ENCODE measurements around the gene XCL2. TPM values are rescaled to one million over a fixed set of nuclear protein-coding genes. Genes with fewer than 3 reads are reported as not detected.
"Not testable (repeated sequence)": the region's sequence is repeated elsewhere in the genome, so short reads cannot be mapped to it uniquely, and the experiment has no call there.

XCL2 gene
- total RNA-seq, 1 donor from 2014 or later, result not detected

- DNase-seq, result no peak
Observed at GRCh38 chr1:168556647-168557046, 12.8 kb upstream of the XCL2 start.

DNA sequence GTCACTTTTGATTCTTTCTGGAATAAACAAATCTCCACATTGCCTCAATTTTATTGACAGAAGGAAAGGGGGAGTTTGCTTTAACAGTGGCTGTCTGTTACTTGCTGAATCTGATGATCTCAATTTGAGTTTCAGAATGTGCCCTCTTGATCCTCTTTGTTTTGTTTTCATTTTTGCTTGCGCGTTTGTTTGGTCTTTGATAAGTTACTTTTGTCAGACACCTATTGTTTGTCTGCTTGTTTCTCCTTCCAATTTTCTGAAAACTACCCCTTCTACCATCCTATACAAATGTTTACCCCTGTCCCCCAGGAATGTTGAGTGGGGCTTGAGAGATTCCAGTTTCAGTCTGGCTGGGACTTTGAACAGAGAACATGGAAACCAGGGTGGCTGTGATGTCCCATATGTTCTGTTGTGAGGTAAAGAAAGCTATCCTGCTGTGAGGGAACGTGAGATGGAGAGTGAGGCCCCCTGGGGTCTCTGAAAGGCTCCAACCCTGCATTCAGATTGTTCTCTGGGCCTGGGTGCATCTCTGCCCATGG, 11.8 kb upstream of the XCL2 start:
- no peak for DNase-seq

GRCh38 chr1:168554603-168555483, 11.0 kb upstream of the XCL2 start:
- DNase-seq, result no peak

GRCh38 chr1:168553680-168554553, 10.1 kb upstream of the XCL2 start:
- no peak for DNase-seq

DNA sequence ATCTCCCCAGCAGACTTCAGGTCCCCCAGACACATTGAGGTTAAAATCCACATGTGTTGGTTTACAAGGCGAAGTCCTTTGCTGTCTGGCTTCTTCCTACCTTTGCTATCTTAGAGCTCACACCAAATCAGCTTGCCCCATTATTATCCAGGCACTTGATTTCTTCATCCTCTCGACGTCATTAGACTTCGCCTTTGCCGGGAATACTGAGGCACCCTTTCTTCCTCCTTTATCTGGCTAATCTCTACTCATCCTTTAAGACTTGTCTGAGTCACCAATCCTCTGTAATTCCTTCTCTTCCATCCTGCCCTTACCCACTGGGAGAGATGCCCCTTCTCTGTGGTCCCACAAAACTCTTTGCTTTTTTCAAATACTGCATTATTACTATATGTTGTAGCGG, 9.2 kb upstream of the XCL2 start:
- DNase-seq, result no peak

DNA sequence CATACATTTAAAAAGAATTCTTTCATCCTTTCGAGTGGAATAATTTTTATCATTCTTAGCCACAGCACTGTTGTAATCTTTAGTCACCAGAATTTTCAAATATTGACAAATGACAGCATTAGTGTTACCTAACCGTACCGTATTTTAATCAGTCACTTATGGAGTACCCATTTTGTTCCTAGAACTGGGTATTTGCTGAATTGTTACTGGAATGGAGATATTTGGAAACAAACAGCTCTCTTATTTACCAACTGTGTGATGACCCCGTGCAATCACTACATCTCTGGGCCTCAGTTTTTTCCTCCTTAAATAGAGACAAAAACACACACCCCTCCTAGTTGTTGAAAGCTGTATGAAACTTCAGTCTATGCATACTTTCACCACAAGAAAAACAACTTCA, 7.9 kb upstream of the XCL2 start:
- DNase-seq, result no peak

DNA sequence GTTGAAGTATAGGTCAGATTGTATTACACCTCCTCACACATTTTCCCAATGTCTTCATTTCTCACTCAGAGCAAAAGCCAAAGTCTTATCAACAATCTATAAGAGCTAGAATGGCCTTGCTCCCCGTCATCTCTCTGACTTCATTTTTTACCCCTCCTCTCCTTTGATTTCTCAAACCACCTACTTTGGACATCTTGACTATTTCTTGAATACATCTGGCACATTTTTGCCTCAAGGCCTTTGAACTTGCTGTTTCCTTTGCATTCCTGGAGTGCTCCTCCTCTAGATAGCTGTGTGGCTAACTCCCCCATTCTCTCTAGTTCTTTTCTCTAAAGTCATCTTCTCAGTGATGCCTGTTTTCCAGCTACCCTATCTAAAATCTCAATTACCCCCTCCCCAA, 7.2 kb upstream of the XCL2 start:
- DNase-seq, result no peak

DNA sequence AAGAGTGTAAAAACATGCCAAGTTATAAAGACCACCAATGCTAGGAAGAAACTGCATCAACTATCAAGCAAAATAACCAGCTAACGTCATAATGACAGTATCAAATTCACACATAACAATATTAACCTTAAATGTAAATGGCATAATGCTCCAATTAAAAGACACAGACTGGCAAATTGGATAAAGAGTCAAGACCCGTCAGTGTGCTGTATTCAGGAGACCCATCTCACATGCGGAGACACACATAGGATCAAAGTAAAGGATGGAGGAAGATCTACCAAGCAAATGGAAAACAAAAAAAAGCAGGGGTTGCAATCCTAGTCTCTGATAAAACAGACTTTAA, 2.7 kb upstream of the XCL2 start:
- DNase-seq, result not testable (repeated sequence)

DNA sequence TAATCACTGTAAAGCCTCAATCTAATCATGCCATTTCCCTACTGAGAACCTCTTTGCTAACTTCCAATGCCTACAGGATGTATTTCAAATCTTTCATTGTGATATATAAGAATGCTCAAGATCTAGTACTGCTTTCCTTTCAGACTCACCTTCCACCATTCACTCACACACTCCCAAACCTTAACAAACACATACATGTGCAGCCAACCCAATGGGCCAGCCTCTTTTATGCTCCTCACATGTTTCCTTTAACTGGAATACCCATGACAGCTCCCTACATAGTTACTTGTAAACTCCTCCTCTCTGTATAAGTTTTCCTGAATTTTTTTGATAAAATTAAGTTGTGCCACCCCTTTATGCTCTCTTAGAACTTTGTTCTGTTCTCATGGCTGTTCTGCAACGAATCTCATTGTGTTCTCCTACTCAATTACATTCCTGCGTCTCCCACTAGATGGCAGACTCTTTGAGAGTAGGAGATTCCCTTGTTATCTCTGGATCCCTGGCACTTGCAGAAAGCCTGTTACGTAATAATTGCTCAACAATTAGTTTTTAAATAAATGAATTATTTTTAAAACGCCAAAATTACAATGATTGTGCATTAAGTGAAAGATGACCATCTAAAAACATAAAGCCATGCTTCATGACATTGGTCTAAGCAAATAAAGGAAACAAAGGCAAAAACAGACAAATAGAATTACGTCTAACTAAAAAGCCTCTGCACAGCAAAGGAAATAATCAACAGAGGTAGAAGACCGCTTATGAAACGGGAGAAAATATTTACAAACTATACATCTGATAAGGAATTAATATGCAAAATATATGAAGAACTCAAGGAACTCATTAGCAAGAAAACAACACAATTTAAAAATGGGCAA, 2.1 kb upstream of the XCL2 start:
- DNase-seq, result not testable (repeated sequence)

DNA sequence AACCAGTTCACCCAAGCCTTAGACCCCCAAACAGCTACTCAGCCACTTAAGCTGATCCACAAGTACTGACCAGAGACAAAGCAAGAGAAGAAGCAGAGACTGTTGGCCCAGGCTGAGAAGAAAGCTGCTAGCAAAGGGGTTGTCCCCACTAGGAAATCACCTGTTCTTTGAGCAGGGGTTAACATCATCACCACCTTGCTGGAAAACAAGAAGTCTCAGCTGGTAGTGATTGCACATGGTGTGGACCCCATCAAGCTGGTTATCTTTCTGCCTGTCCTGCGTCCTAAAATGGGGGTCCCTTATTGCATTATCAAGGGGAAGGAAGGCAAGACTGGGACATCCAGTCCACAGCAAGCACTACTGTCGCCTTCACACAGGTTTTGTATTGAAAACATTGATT, 819 bp downstream of the XCL2 start:
- not testable (repeated sequence) for DNase-seq

DNA sequence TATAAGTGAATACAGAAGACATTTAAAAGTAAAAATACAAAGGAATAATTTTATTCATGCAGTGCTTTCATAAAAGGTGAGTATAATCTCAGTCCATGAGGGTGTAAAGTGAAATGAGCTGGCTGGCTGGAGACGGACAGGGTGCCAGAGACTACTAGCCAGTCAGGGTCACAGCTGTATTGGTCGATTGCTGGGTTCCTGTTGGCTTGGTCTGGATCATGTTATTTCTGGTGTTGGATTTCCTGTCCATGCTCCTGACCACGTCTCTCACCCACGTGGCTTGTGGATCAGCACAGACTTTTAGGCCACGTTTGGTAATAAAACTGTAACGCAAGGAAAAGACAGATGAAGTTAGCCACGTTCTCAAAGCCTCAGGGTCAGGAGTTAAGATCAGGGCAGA, 3.0 kb downstream of the XCL2 start:
- not testable (repeated sequence) for DNase-seq

DNA sequence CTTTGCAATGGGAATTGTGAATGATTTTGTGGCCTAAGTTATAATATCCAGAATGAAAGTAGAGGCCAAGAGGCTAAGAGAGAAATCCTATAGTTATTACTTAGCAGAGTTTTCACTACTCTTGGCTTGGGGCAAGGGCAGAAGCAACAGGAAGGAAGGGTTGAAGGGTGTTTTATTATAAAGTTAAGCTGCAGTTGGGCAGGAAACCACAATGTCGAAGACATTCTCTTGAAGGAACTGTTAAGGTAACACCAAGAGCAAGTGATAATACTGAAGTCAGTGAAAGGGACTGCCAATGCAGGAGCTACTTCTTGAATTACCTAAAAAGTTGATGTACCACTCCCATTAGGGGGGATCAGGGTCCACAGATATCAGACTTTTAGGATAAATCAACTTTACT, 8.3 kb downstream of the XCL2 start:
- DNase-seq, result no peak

DNA sequence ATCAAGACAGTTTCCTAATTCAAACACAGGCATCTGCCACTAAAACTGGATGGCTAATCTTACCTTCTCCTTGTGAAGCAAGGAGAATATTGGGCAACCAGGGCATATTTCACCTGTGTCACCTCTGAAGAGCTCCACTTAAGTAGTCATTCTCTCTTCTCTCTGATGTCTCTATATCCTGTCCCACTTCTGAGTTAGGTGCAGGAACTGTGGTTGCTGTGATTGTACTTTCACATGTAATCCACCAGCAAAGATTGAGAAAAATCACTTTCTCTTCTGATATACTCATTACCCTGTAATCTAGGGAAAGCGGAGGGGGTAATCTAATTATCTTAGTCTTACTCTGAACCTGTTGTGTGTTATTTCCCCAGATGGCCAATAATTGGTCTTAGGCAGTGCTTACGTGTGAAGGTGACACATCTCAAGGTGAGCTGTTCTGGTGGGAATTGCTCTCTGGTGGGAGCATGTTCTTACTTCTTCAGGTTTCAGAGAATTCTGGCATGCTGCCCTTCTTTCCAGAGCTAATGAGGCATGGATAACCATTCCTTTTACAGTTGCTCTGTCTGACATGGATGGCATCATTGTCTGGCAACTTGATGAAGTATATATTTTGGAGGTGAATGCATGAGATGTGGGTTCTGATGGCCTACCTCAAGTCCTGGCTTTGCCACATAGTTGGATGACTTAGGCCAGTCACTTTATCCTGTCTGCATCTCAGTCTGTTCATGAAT, 12.0 kb downstream of the XCL2 start:
- no peak for DNase-seq

DNA sequence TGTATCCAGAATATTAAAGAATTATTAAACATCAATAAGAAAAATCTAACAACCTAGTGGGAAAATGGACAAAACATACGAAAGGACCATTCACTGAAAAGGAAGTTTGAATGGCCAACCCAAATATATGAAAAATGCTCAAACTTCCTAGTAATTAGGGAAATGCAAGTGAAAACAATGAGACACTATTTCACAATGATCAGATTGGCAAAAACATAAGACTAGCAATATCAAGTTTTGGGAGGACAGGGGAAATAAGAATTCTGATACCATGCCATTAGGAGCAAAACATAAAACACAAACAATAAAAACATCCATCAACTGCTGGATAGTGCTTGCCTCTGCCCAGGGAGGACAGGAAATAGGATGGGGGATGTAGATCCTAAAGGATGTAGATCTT, 14.3 kb downstream of the XCL2 start:
- no peak for DNase-seq

DNA sequence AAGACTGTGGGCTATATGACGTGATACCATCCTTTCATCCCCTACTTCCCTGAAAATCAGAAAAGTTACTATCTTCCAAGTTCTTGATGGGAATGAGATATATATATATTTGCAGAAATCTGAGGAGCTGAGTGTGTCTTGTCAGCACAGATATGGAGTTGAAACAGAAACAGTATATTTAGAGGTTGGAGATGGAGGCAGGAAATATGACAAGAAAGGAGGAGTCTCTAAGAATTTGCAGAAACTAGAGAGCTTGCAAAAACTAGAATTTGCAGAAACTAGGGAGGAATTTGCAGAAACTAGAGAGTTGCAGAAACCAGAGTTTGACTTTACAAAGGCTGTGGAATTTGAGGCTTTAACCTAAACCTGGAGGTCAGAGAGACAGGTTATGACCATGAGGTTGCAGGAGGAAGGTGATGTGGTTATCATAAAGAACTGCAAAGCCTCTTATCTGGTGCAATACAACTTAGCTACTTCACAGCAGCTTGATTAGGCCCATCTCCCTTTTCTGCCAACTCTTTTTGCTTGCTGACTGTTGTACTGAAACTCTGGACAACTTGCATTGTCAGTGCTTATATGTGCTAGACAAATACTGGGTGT, 22.3 kb downstream of the XCL2 start:
- no peak for DNase-seq

GRCh38 chr1:168520832-168521231, 23.0 kb downstream of the XCL2 start:
- DNase-seq, result no peak

DNA sequence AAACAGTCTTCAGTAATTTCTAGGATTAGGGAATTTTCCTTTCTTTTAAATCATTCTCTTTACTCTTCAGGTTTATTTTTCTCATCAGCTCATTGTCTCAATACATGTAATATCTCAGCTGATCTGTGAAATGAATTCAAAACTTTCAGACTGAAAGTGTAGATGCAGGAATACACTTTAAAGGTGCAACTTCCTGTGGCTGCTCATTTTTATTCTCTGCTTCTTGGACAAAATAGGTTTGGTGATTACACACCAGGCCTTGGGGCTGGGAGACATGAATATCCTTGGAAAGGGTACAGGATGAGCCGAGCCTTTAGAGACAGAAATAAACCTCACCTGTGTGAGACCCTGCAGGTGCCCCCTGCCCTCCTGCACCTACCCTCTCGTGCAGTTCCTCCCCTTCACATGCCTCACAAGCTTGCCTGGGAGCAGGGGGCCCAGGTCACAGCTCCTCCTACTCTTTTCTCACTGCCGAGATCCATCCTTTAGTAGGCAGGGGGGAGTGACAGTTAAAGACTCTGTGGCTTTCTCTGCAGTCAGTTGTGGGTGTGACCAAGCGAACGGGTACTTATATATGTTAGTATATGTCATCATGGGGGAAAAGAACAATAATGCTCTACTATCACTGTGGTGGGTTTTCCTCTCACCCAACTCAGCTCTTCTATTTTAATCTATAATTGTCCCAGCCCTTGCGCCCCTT, 23.6 kb downstream of the XCL2 start:
- no peak for DNase-seq

GRCh38 chr1:168518813-168519212, 25.0 kb downstream of the XCL2 start:
- no peak for DNase-seq

DNA sequence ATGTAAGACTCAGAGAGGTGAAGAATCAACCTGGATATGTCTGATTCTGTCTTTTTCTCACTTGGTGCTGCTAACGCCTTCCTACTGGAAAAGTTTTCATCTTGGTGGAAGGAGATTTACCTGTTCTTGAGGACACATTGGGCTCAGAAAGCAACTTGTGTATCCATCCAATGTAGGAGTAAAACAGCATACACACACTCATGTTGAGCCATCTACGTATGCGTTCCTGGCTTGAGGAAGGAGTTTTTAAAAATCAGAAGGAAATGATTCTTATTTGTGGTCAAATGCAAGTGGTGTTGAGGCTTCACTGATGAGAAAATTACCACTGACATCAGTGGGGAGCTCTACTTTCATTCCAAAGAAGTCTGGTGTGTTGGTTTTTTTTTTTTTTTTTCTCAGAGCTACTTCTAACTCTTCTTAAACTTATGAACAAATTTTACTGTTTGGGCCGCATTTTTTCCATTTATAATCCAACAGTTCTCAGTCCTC, 25.6 kb downstream of the XCL2 start:
- no peak for DNase-seq

DNA sequence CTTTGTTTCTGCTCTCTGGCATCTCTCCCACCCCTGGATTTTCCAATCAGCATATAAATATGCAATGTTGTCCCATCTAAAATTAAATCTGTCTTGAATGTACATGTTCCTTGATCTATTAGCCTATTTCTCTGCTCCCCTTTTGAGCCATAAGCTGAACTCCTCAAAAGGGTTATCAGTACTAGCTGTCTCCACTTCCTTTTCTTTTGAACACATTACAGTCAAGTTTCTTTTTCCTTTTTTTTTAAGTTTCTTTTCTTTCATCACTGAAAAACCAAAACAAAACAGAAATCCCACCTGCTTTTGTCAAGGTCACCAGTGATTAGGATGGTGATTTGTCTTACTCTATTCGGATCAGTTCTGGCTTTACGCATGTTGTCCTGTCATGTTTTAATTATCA, 29.3 kb downstream of the XCL2 start:
- DNase-seq, result no peak

All from skin of body (tissue), 2 donors.